T-helper 22 cell (primary cell): ENCODE measurements around the gene KSR1.
A peak's percentile ranks its signal among the peaks of the same experiment; 100 is the strongest.
"Not testable (repeated sequence)": the region's sequence is repeated elsewhere in the genome, so short reads cannot be mapped to it uniquely, and the experiment has no call there.

Source experiments
- DNase-seq: peaks from one replicate; pipeline ENCODE4 v3.0.0-alpha.2; 2020; ENCODE audit warnings: low read depth

The KSR1 gene

GRCh38 chr17:27455914-27456680, at the start of gene KSR1:
Gene KSR1, plus strand, starts transcription at chr17:27456448. Its CDS starts 196 bp downstream, at chr17:27456644.
- peak; percentile 73 for DNase-seq

GRCh38 chr17:27407916-27408864, 48.1 kb upstream of the KSR1 start:
- no peak for DNase-seq

DNA sequence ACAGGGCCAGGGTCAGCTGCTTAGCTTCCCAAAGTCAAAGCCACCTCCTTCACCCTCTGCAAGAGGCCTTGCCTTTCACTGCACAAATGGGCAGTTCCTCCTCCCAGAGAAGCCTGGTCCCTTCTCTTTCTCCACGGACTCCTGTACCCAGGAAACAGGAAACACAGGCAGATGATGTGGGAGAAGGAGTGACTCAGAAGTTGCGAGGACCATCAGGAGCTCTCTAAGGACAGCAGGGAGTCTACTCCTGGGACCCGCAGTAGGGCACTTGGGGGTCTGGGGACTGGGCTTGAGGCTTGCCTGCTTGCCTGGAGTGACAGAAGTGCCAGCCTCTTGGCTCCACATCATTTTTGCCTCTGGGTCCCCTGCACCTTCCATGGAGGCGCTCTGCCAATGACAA, 47.4 kb upstream of the KSR1 start:
- DNase-seq = no peak

GRCh38 chr17:27412158-27412557, 44.1 kb upstream of the KSR1 start:
- not testable (repeated sequence) for DNase-seq

DNA sequence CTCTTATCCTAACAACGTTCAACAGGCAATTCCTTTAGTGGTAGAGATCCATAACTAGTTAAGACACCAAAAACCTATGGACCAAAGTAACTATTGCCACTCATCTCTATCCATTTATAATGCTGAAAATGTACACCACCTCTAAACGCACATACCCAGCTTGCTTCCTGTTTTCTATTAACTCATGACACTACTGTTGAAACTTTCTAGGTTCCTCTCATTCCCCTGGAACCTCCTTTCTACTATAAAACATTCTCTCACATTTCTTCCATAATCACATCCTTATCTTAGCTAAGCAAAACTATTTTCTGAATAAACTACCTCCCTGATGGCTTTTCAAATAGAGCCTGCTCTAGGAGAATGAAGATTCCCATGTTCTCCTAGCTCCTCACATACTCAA, 42.9 kb upstream of the KSR1 start:
- DNase-seq = no peak

- no peak for DNase-seq
Measured at GRCh38 chr17:27413792-27414191, 42.5 kb upstream of the KSR1 start.

- DNase-seq = no peak
Measured at GRCh38 chr17:27414271-27414670, 42.0 kb upstream of the KSR1 start.

DNA sequence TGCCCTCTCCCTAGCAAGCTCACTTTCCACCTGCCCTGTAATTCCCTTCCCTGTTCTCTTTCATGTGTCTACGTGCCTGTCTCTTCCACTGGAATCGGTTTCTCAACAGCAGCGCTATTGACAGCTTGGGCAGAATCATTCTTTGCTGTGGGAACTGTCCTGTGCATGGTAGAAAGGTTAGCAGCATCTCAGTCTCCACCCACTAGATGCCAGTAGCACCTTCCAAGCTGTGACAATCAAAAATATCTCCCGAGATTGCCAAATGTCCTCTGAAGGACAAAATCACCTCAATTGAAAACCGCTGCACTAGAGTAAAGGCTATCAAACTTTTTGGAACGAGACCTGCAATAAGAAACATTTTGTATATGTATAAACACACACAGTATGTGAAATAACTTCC, 41.6 kb upstream of the KSR1 start:
- DNase-seq = no peak

DNA sequence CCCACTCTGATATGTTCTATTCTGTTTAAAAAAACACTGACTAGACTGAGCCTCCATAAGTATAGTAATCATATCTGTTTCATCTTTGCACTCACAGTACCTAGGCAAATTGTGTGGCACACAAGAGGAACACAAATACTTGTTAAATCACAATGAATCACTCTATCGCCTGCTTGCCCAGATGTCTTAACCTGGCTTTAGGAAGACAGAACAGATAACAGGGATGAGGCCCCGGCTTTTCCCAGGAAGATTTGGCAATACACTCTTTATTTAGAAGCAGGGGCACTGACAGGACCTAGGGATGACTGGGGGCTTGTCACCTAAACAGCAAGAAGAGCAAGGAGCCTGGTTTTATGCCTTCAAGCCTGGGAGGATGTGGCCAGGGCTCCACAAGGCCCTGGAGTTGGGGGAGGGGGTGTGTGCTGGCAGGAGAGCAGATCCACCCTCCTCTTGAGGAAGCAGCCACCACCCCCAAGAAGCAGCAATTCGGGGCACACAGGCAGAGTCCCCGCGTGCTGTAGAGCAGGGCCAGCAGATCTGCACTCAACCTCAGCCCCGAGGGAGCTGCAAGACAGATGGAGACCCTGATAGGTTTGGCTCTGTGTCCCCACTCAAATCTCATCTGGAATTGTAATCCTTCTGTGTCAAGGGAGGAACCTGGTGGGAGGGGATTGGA, 41.0 kb upstream of the KSR1 start:
- no peak for DNase-seq

- no peak for DNase-seq
Measured at GRCh38 chr17:27417596-27418365, 38.5 kb upstream of the KSR1 start.

- no peak for DNase-seq
Measured at GRCh38 chr17:27418366-27418615, 38.0 kb upstream of the KSR1 start.

DNA sequence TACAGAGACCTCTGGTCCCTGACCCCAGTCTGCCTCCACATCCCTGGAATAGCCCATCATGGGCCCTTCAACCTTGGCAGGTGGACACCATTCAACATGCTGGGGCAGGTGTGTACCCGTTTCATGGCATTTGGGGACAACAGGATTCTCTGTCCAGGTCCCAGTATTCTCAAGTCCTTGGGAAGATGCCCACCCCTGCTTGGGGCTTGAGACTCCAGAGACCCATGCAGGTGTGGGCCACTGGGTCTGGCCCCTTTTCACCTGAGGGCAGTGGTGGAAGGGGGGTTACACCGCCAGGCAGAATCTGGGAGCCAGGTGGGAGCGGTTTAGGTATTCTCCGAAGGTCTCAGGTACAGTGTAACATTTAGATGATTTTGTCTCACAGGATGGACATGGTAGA, 37.1 kb upstream of the KSR1 start:
- DNase-seq = no peak

DNA sequence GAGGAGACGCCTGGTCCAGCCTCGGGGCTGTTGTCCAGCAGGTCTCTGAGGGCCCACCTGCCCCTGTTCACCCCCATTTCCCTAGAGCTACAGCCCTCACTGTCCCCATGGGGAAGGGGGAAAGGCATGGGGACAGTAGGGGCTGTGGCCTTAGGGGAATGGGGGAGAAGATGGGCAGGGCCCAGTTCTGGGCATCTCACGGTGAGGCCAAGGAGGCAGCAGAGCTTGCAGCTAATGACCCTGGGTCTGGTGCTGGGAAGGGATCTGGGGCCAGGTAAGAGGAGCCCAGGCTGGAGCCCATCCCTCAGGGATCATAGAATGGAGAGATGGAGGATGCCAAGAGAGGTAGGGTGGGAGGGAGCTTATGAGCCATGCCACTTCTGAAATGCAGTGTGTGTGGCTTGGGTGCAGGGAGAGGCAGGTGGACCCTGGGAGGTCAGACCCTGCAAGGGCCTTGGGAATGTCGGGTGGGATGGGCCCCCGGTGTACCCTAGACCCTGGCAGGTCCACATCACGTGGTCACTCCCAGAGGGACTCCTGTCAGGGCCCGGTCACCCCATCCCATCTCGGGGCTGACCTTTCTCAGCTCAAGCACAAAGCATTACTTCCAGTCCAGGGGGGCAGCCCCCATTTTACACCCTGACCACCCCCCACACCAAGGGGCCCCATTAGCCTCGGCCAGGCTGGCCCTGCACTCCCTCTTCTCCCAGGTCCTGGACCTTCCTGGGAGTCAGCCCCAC, 35.9 kb upstream of the KSR1 start:
- no peak for DNase-seq

DNA sequence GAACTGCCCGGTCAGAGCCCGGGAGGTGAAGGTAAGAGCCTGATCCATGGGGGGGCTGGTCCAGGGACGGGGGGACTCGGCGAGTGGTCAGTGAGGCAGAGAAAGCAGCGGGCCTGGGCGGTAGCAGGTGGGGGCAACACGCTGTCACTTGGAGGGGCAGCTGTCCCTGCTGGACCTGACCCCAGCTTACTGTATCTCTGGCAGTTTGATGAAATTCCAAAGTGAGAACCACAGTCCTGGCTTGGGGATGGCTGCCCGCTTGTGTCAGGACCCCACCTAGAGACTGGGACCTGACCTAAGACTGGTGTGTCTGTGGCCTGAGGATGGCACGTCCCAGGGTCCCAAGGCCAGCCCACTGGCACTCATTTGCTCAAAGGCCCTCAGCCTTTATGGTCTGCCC, 35.1 kb upstream of the KSR1 start:
- no peak for DNase-seq

DNA sequence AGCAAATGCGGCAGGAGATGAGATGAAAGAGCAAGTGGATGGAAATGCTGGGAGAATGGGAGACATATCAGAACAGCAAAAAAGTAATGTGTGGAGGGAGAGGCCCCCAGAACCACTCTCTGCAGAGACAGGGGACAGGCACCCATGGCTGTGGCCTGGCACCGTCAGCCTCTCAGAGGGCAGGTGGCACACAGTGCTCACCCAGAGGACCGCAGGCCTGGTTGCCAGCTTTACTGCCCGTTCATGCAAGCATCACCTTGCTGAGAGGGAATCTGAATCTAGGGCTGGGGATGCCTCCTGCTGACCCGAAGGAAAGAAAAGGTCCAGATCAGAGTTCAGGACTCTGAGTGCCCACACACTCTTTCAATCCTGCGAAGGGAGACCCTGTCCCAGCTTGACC, 34.6 kb upstream of the KSR1 start:
- not testable (repeated sequence) for DNase-seq

- DNase-seq = no peak
Measured at GRCh38 chr17:27422601-27423000, 33.6 kb upstream of the KSR1 start.

DNA sequence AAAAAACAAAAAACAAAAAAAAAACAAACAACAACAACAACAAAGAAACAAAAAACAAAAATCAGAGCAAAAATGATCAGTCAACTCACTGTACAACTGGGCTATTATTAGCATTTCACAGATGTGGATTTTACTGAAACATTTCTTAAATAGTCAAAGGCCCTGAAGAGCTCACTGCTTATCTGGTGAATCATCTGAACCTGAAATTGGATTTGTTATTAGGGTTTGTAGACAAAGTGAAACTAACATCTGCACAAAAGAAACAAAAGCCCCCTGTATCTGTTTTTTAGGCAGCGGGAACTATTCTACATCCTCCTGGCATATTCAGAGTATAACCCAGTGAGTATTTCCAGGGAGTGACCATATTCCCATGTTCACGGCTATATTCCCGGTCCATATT, 32.6 kb upstream of the KSR1 start:
- no peak for DNase-seq

DNA sequence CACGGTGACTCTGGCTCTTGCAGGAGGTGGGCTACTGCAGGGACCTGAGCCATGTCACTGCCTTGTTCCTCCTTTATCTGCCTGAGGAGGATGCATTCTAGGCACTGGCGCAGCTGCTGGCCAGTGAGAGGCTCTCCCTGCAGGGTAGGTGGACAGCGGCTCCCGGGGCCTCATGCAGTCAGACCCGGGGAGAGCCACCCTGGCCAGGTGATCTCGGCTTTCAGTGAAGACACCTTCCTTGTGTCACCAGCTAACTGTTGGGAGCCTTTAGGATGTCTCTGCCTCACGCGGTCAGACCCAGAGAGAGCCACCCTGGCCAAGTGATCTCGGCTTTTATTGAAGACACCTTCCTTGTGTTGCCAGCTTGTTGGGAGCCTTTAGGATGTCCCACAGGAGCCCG, 31.7 kb upstream of the KSR1 start:
- DNase-seq = no peak

DNA sequence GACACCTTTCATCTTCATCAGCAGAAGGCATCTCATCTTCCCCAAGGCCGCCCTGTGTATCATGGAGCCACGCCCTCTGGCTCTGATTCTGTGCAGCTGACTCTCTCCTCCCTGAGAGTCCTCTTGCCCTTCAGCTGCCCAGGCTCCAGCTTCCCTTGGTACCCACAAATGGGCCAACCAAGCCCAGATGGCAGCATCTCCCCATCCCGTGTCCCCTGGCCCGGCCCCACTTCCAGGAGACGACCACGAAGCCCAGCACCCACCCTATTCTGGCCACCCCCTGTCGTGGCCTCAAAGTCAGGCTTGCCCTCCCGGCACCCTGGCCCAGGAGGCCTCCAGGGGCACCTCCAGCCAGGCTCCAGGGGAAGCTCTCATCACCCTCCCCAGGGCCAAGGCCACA, 31.3 kb upstream of the KSR1 start:
- no peak for DNase-seq

GRCh38 chr17:27425571-27425970, 30.7 kb upstream of the KSR1 start:
- DNase-seq = not testable (repeated sequence)

DNA sequence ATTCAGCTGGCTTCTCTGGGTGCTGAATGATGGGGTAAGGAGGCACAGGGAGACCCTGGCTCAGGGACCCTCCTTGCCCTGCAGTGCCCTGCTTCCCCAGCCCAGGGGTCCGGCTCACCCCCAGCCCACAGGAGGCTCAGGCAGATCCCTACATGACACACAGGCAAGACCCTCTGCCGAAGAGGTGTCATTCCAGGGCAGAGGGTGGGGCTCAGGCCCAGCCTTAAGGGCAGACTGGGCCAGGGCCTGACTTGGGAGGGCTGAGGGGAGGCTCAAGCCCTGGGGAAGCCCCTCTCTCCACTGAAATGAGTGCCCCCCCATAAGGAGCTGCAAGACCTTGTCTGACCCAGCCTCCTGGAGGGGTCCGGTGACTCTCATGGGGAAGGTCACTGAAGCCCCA, 30.3 kb upstream of the KSR1 start:
- no peak for DNase-seq
